HCT116 (cell line): ENCODE measurements around the gene CA11. TPM values are rescaled to one million over a fixed set of nuclear protein-coding genes. Genes with fewer than 3 reads are reported as not detected.

ENCODE experiments used
- ATAC-seq: fragments of 200-7000 bp; cut with Tn5 transposase; 2 replicates; pipeline ENCODE4 v1.9.1; 2020; ENCODE audit warnings: mild to moderate bottlenecking, moderate library complexity
- BruUV-seq: library from RNA; stranded (reverse); fragments of 400-500 nt; replicated peaks from 2 replicates; lab custom pipeline; 2021; lab: Mats Ljungman, UMichigan
- CTCF ChIA-PET: fragments of 300-600 bp; sonication (Branson Sonifier 250); formaldehyde crosslinking; loops from one replicate; lab custom pipeline; 2021; ENCODE audit warnings: antibody characterized with exemption; lab: Charles Lee
- POLR2A ChIA-PET: fragments of 300-600, 350-600 bp; sonication (Branson Sonifier 250); formaldehyde crosslinking; loops from one replicate; lab custom pipeline; 2021; ENCODE audit warnings: antibody characterized with exemption; lab: Charles Lee
- RAD21 ChIA-PET, 2 experiments: fragments of 300-600 bp; sonication (Branson Sonifier 250); formaldehyde crosslinking; loops; one replicate each; lab custom pipeline; 2023; ENCODE audit warnings: low total read pairs in 2 of 2; ENCODE audit not compliant: uncharacterized antibody in 2 of 2, unreplicated experiment in 2 of 2, low non-redundant PET in 1 of 2; lab: Charles Lee
- DNase-seq: peaks from one replicate; pipeline ENCODE4 v3.0.0-alpha.2; 2010; ENCODE audit warnings: low read depth, low spot score
- H2AFZ ChIP-seq: fragments of 200-600 bp; shearing (Covaris generic), sonication (generic); 2 replicates; pipeline ENCODE4 v1.6.1; 2017; ENCODE audit warnings: low read depth, mixed run types, mixed read lengths, antibody characterized with exemption, low read length; ENCODE audit not compliant: poor library complexity, severe bottlenecking
- H3K27ac ChIP-seq: 2 replicates; pipeline ENCODE4 v1.5.1; 2012; ENCODE audit warnings: low read depth, low read length
- H3K27me3 ChIP-seq: fragments of 200-600 bp; sonication (generic); 2 replicates; pipeline ENCODE4 v1.6.1; 2016; ENCODE audit warnings: mixed run types, low read length, mixed read lengths; ENCODE audit not compliant: insufficient read depth
- H3K36me3 ChIP-seq, 2 experiments: fragments of 200-500 bp in 1 of 2; fragments of 200-600 bp in 1 of 2; sonication (Bioruptor generic) in 1 of 2; sonication (generic) in 1 of 2; 2 replicates each; pipeline versions ENCODE4 v1.5.1 to v1.6.1; 2014 to 2016; ENCODE audit warnings: low read length in 2 of 2, inconsistent platforms in 1 of 2, mixed read lengths in 1 of 2, mixed run types in 1 of 2; ENCODE audit not compliant: insufficient read depth in 2 of 2, control insufficient read depth in 1 of 2
- H3K4me1 ChIP-seq, 2 experiments: fragments of 200-600 bp in 1 of 2; sonication (generic) in 1 of 2; 2 replicates each; pipeline versions ENCODE4 v1.5.1 to v1.6.1; 2012 to 2017; ENCODE audit warnings: low read length in 2 of 2, inconsistent platforms in 1 of 2, mild to moderate bottlenecking in 1 of 2, mixed read lengths in 1 of 2, mixed run types in 1 of 2, moderate library complexity in 1 of 2; ENCODE audit not compliant: insufficient read depth in 2 of 2, control insufficient read depth in 1 of 2
- H3K4me2 ChIP-seq: fragments of 200-600 bp; sonication (generic); 2 replicates; pipeline ENCODE4 v1.6.1; 2017; ENCODE audit warnings: mixed run types, low read length, mixed read lengths
- H3K4me3 ChIP-seq, 2 experiments: fragments of 200-600 bp in 1 of 2; sonication (generic) in 1 of 2; replicated peaks in 1 of 2; 2 replicates each; pipeline ENCODE4 v1.5.1; 2011 to 2016; ENCODE audit warnings: low read length in 2 of 2, control low read depth in 1 of 2, low read depth in 1 of 2, mild to moderate bottlenecking in 1 of 2, mixed read lengths in 1 of 2, mixed run types in 1 of 2
- H3K79me2 ChIP-seq: fragments of 200-600 bp; sonication (generic); 2 replicates; pipeline ENCODE4 v1.6.1; 2017; ENCODE audit warnings: mild to moderate bottlenecking, mixed run types, low read length, moderate library complexity, mixed read lengths; ENCODE audit not compliant: insufficient read depth
- H3K9ac ChIP-seq: fragments of 200-600 bp; sonication (generic); 2 replicates; pipeline ENCODE4 v1.6.1; 2016; ENCODE audit warnings: low read length, mixed read lengths
- H3K9me2 ChIP-seq: fragments of 200-600 bp; sonication (generic), shearing (Covaris generic); 2 replicates; pipeline ENCODE4 v1.6.1; 2017; ENCODE audit warnings: mixed run types, mild to moderate bottlenecking, moderate library complexity; ENCODE audit not compliant: insufficient read depth
- H3K9me3 ChIP-seq, 2 experiments: fragments of 200-500 bp in 1 of 2; fragments of 200-600 bp in 1 of 2; sonication (Bioruptor generic) in 1 of 2; sonication (generic) in 1 of 2; 2 replicates each; pipeline ENCODE4 v1.6.1; 2014 to 2017; ENCODE audit warnings: low read length in 2 of 2, mixed read lengths in 2 of 2, inconsistent platforms in 1 of 2, low read depth in 1 of 2, mild to moderate bottlenecking in 1 of 2, mixed run types in 1 of 2, moderate library complexity in 1 of 2; ENCODE audit not compliant: control insufficient read depth in 1 of 2, insufficient read depth in 1 of 2
- H4K20me1 ChIP-seq: fragments of 200-600 bp; sonication (generic), shearing (Covaris generic); 2 replicates; pipeline ENCODE4 v1.6.1; 2017; ENCODE audit warnings: mixed run types, mild to moderate bottlenecking, moderate library complexity; ENCODE audit not compliant: insufficient read depth
- CBX3 ChIP-seq: IDR thresholded peaks from 2 replicates; pipeline ENCODE4 v1.6.1; 2012; ENCODE audit warnings: low read depth
- CEBPB ChIP-seq: IDR thresholded peaks from 2 replicates; pipeline ENCODE4 v1.6.1; 2012; ENCODE audit warnings: low read depth
- CTCF ChIP-seq, 3 experiments: fragments of 200-600 bp in 1 of 3; sonication (generic) in 1 of 3; IDR thresholded peaks in 2 of 3; conservative IDR thresholded peaks in 1 of 3; 2 replicates each; pipeline ENCODE4 v1.5.1; 2012 to 2017; ENCODE audit warnings: low read depth in 2 of 3, low read length in 2 of 3, antibody characterized with exemption in 1 of 3, borderline replicate concordance in 1 of 3, control low read depth in 1 of 3, mild to moderate bottlenecking in 1 of 3, mixed read lengths in 1 of 3, mixed run types in 1 of 3, moderate library complexity in 1 of 3; ENCODE audit not compliant: insufficient read depth in 1 of 3
- FOSL1 ChIP-seq: IDR thresholded peaks from 2 replicates; pipeline ENCODE4 v1.6.1; 2012; ENCODE audit warnings: low read depth
- POLR2A ChIP-seq: IDR thresholded peaks from 2 replicates; pipeline ENCODE4 v1.7.0; 2011; ENCODE audit warnings: borderline replicate concordance; ENCODE audit not compliant: insufficient read depth, insufficient read length; ENCODE audit errors: extremely low read depth
- POLR2AphosphoS5 ChIP-seq: IDR thresholded peaks from 2 replicates; pipeline ENCODE4 v1.6.1; 2011; ENCODE audit warnings: mild to moderate bottlenecking, low read depth, low read length, moderate library complexity
- RAD21 ChIP-seq: IDR thresholded peaks from 2 replicates; pipeline ENCODE4 v1.6.1; 2012; ENCODE audit warnings: low read depth, mild to moderate bottlenecking
- REST ChIP-seq: IDR thresholded peaks from 2 replicates; pipeline ENCODE4 v1.6.1; 2012; ENCODE audit warnings: low read depth
- SIN3A ChIP-seq: IDR thresholded peaks from 2 replicates; pipeline ENCODE4 v1.6.1; 2012; ENCODE audit warnings: low read depth
- TCF7L2 ChIP-seq: IDR thresholded peaks from 2 replicates; pipeline ENCODE4 v1.7.0; 2011; ENCODE audit warnings: borderline replicate concordance, inconsistent platforms; ENCODE audit not compliant: insufficient read depth, insufficient read length; ENCODE audit errors: extremely low read depth
- YY1 ChIP-seq: IDR thresholded peaks from 2 replicates; pipeline ENCODE4 v1.6.1; 2011; ENCODE audit warnings: low read length, low read depth, moderate library complexity, mild to moderate bottlenecking; ENCODE audit not compliant: insufficient replicate concordance; ENCODE audit errors: extremely low read depth
- ZFX ChIP-seq: fragments of 450-650 bp; IDR thresholded peaks from 2 replicates; pipeline ENCODE4 v1.6.1; 2017
- ZNF274 ChIP-seq: fragments of 200-500 bp; sonication (Bioruptor generic); IDR thresholded peaks from 2 replicates; pipeline ENCODE4 v1.6.1; 2014; ENCODE audit warnings: mild to moderate bottlenecking, low read depth, low read length, inconsistent platforms
- intact Hi-C: fragments of 100-400 bp; cut with micrococcal nuclease; formaldehyde crosslinking; loops from 2 replicates; pipeline ENCODE4 v1.10.0; 2022
- total RNA-seq: library from RNA; stranded (reverse); gene quantifications from one replicate; pipeline ENCODE4 v1.2.1, GENCODE V29; 2021; ENCODE audit not compliant: unreplicated experiment
- TF ChIP-seq, protein P1 (sequence below): IDR thresholded peaks from 2 replicates; pipeline ENCODE4 v1.6.1; 2012
- TF ChIP-seq, protein P2 (sequence below): IDR thresholded peaks from 2 replicates; pipeline ENCODE4 v1.6.1; 2012
- TF ChIP-seq, protein P3 (sequence below): IDR thresholded peaks from 2 replicates; pipeline ENCODE4 v1.6.1; 2011; ENCODE audit warnings: mild to moderate bottlenecking, low read length, moderate library complexity; ENCODE audit not compliant: insufficient replicate concordance; ENCODE audit errors: extremely low read depth

The CA11 gene
- total RNA-seq, 1 experiment from 2014 or later: 29.6 TPM

GRCh38 chr19:48638831-48639381 lies 7.1 kb downstream of the CA11 start:
- H3K27me3 ChIP-seq: no peaks in the 10 kb centered on the region
- no peak overlapping the region for H2AFZ ChIP-seq
- intact Hi-C loops: no loop called here
- ChIA-PET POLR2A (no interaction called here), RAD21 (no interaction called here), CTCF (no interaction called here)
- no TSS peak for BruUV-seq
- H3K79me2 ChIP-seq: peaks cover 10% of the 10 kb centered on the region
- H3K36me3 ChIP-seq: no peaks in the 10 kb centered on the region
- peak overlapping the region; percentile 93 for H3K4me2 ChIP-seq
- H3K9me3 ChIP-seq: no peaks in the 10 kb centered on the region
- H4K20me1 ChIP-seq: no peaks in the 10 kb centered on the region
- TF ChIP-seq, protein P1, sequence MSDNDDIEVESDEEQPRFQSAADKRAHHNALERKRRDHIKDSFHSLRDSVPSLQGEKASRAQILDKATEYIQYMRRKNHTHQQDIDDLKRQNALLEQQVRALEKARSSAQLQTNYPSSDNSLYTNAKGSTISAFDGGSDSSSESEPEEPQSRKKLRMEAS: no peak
- TF ChIP-seq POLR2A (no peak), TCF7L2 (no peak), RAD21 (no peak), ZFX (no peak), POLR2AphosphoS5 (no peak; the same call in 1 of the 2 replicates), YY1 (no peak), SIN3A (no peak), CEBPB (no peak), CBX3 (no peak), REST (no peak), CTCF (IDR thresholded peaks at IDR 0.05 in 2 of 3, conservative IDR thresholded peaks at IDR 0.05 in 1 of 3; ENCODE audit: borderline replicate concordance in 1 of 3, insufficient read depth in 1 of 3, low read depth in 2 of 3, low read length in 2 of 3) (no peak), FOSL1 (no peak), ZNF274 (no peak)
- TF ChIP-seq, protein P2, sequence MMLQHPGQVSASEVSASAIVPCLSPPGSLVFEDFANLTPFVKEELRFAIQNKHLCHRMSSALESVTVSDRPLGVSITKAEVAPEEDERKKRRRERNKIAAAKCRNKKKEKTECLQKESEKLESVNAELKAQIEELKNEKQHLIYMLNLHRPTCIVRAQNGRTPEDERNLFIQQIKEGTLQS: no peak
- TF ChIP-seq, protein P3, sequence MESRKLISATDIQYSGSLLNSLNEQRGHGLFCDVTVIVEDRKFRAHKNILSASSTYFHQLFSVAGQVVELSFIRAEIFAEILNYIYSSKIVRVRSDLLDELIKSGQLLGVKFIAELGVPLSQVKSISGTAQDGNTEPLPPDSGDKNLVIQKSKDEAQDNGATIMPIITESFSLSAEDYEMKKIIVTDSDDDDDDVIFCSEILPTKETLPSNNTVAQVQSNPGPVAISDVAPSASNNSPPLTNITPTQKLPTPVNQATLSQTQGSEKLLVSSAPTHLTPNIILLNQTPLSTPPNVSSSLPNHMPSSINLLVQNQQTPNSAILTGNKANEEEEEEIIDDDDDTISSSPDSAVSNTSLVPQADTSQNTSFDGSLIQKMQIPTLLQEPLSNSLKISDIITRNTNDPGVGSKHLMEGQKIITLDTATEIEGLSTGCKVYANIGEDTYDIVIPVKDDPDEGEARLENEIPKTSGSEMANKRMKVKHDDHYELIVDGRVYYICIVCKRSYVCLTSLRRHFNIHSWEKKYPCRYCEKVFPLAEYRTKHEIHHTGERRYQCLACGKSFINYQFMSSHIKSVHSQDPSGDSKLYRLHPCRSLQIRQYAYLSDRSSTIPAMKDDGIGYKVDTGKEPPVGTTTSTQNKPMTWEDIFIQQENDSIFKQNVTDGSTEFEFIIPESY: no peak
- DNase-seq: no peak
- peak overlapping the region; percentile 57 to 83 for H3K4me3 ChIP-seq
- no peaks in the 10 kb centered on the region for H3K9me2 ChIP-seq
- H3K4me1 ChIP-seq: peaks cover 15 to 54% of the 10 kb centered on the region in 2 experiments
- no peak for ATAC-seq
- peak overlapping the region; percentile 95 for H3K27ac ChIP-seq
- H3K9ac ChIP-seq: peak overlapping the region; percentile 96
